Left colon (tissue), 2 donors: Measurements from ENCODE around the gene MAVS. TPM values are rescaled to one million over a fixed set of nuclear protein-coding genes. Genes with fewer than 3 reads are reported as not detected.
A peak's percentile ranks its signal among the peaks of the same experiment; 100 is the strongest.
"Not testable (repeated sequence)": the region's sequence is repeated elsewhere in the genome, so short reads cannot be mapped to it uniquely, and the experiment has no call there.

Experiments used
- ATAC-seq: fragments of 200-7000 bp; cut with Tn5 transposase; one replicate; pipeline ENCODE4 v1.9.1; 2020; ENCODE audit warnings: mild to moderate bottlenecking, moderate library complexity
- DNase-seq, 2 donors: peaks; one replicate each; pipeline ENCODE4 v3.0.0-alpha.2; 2020
- intact Hi-C, 2 donors: fragments of 100-400 bp; cut with DNase I in 1 of 2; cut with micrococcal nuclease in 1 of 2; formaldehyde crosslinking; loops; one replicate each; pipeline versions ENCODE4 v1.11.2 to v1.14.0; 2022; cut with DNase I, micrococcal nuclease
- total RNA-seq, 2 donors: library from RNA; stranded (reverse); fragmentation: NEBNext Ultra II Directional; extraction: Animal tissue kit (Norgen Biotek cat#: 25700); gene quantifications; one replicate each; pipeline ENCODE4 v1.2.1, GENCODE V29; 2021
- donor health status: DM: no; HTN: no; CAD: no.
- donor health status: DM: yes; HTN: yes; CAD: no.

Gene MAVS
- total RNA-seq, 2 donors from 2014 or later, result 72.1 to 74.0 TPM

DNA sequence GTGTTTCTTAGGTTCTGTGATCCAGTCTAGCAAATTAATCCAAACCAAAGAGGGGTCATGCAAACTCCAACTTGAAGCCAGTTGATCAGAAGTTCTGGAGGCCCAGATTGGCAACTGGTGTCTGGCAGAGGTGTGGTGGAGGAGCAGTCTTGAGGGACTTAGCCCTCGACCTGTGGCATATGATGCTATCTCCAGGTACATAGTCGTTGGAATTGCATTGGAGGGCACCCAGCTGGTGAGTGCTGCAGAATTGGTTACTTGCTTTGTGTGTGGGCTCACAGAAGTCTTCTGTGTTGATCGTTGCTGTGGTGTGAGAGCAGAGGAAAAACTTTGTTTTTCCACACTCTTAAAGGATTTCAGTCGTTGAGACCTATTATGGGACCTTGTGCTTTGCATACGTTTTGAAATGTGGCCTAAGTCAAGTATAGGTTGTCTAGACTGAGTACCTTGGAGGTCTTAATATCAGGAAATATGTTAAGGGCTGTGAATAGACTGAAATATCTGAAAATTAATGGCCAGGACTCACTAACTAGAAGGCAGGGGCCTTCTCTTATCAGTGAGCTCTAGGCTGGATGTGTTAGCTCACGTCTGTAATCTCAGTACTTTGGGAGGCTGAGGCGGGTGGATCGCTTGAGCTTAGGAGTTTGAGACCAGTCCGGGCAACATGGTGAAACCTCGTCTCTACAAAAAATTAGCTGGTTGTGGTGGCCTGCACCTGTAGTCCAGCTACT, 50.4 kb downstream of the MAVS start:
- ATAC-seq (no peak), DNase-seq (no peak)
- intact Hi-C loops, result loop anchor here in 1 of 2 donors (10.0 kb wide), 1 partner anchor 108 kb away; no protein-coding TSS in a partner anchor

GRCh38 chr20:3898181-3898580, 51.5 kb downstream of the MAVS start:
- DNase-seq, ATAC-seq: not testable (repeated sequence)
- intact Hi-C loops, result loop anchor here in 1 of 2 donors (10.0 kb wide), 1 partner anchor 107 kb away; no protein-coding TSS in a partner anchor

GRCh38 chr20:3898639-3899038, 52.0 kb downstream of the MAVS start:
- DNase-seq (no peak), ATAC-seq (no peak)
- intact Hi-C loops, result loop anchor here in 1 of 2 donors (10.0 kb wide), 1 partner anchor 106 kb away; no protein-coding TSS in a partner anchor

GRCh38 chr20:3900187-3900604, 53.6 kb downstream of the MAVS start:
- no peak for ATAC-seq
- intact Hi-C loops, result no loop called here
- DNase-seq, result no peak

GRCh38 chr20:3901028-3901705, 54.5 kb downstream of the MAVS start:
- ATAC-seq (no peak), DNase-seq (no peak)
- intact Hi-C loops, result no loop called here

DNA sequence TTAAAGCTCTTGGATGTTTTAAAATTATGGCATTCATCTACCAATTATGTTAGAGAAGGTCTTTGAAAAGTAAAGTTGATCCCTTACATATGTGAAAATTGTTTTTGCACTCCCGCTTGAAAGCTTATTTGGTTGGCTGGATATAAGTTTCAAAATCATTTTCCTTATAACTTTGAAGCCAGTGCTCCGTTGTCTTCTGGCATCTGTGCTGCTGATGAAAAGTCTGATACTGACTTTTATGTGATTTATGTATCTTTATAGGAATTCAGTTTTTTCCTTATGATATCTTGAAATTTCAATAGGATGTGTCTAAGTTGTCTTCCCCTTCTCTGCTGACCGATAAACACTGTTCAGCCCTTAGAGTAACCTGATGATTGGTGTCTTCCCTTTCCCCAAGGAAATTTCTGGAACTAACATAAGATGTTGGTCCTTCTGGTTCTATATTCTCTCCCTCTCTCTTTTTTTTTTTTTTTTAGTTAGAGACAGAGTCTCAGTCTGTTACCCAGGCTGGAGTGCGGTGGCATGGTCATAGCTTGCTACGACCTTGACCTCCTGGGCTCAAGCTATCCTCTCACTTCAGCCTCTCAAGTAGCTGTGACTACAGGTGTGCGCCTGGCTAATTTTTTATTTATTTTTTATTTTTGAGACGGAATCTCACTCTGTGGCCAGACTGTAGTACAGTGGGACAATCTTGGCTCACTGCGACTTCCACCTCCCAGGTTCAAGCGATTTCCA, 55.2 kb downstream of the MAVS start:
- ATAC-seq, result no peak
- intact Hi-C loops, result no loop called here
- no peak for DNase-seq

GRCh38 chr20:3902446-3902845, 55.8 kb downstream of the MAVS start:
- intact Hi-C loops, result no loop called here
- no peak for ATAC-seq
- DNase-seq, result no peak

DNA sequence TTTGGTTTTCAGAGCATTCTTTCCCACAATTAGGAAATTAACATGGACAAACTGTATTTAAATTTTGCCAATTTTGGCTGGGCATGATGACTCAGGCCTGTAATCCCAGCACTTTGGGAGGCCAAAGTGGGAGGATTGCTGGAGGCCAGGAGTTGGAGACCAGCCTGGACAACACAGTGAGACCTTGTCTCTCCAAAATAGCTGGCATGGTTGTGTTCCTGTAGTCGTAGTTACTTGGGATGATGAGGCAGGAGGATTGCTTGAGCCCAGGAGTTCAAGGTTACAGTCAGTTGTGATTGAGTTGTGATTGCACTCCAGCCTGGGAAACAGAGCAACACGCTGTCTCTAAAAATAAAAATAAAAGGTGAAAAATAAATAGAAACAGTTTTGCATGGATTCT, 57.6 kb downstream of the MAVS start:
- ATAC-seq (no peak), DNase-seq (no peak)
- intact Hi-C loops, result no loop called here

DNA sequence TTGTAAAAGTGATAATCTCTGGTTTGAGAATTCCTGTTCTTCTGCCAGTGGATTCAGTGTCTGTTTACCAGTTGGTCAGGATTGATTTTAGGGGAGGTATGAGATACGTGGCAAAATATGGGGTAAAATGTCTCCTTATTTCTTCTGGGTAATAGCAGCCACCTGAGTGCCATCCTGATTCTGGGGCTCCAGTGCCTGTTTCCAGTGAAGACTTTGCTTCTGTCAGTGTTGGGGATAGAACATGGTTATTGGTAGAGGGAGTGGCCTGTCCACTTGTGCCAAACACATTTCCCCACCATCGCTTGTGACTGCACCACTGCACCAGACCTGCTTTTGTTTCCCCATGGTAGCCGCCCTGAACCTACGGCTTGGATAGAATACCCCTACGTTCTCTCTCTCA, 58.2 kb downstream of the MAVS start:
- no peak for DNase-seq
- intact Hi-C loops, result no loop called here
- ATAC-seq, result no peak

- intact Hi-C loops, DNase-seq, ATAC-seq: not testable (repeated sequence)
Measured at GRCh38 chr20:3906744-3907721, 60.4 kb downstream of the MAVS start.

DNA sequence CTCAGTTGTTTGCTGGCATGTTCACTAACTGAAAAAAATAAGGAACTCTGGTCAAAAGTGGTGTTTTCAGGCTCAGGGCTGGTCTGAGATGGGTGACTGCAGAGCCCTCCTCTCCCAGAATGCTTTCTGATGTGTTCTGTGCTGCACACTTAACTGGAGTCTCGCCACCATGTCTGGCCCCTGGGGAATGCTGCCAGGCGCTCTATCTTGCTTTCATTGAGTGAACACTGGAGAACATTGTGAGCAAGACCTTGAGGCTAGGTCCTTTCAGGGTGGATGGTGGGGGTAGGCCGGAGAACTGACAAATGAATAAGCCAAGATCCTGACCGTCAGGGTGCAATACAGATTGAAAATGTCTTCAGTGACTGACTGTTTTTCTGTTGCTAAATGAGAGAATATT, 62.0 kb downstream of the MAVS start:
- DNase-seq (no peak), ATAC-seq (no peak)
- intact Hi-C loops, result no loop called here

GRCh38 chr20:3909952-3910366, 63.3 kb downstream of the MAVS start:
- ATAC-seq (no peak), DNase-seq (no peak)
- intact Hi-C loops, result no loop called here

GRCh38 chr20:3910853-3911252, 64.2 kb downstream of the MAVS start:
- peak; percentile 82 for ATAC-seq
- no peak for DNase-seq
- intact Hi-C loops, result no loop called here

DNA sequence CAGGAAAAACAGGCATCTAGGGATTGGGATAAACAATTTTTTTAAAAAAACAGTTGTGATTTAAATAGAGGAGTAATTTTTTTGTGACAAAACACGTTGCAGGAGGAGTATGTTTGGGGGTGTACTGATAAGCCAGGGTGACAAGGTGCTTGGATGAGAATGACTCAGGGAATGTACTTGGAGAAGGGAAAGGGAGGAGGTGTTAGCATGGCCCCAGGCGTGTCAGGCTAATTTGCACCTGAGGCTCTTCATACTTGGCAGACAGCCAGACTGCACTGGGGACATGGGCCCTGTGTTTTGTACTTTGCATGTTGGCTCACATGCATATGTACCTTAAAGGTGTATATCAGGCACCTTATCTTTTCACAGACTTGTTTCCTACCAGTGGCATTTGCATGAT, 65.3 kb downstream of the MAVS start:
- peak; percentile 63 to 71 for DNase-seq

DNA sequence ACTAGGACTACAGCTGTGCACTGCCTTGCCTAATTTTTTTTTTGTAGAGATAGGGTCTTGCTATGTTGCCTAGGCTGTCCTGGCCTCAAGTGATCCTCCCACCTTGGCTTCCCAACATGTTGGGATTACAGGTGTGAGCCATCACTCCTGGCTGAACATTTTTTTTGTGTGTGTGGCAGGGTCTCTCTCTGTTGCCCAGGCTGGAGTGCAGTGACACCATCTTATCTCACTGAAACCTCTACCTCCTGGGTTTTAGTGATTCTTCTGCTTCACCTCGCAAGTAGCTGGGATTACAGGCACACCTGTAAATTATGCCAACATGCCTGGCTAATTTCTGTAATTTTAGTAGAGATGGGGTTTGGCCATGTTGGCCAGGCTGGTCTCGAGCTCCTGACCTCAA, 67.8 kb downstream of the MAVS start:
- ATAC-seq (no peak), DNase-seq (no peak)
- intact Hi-C loops, result no loop called here

More for the DNA sequence above, 65.3 kb downstream of the MAVS start:
- peak; percentile 72 for ATAC-seq
- intact Hi-C loops, result no loop called here

GRCh38 chr20:3915691-3916090, 69.1 kb downstream of the MAVS start:
- ATAC-seq (no peak), DNase-seq (no peak)
- intact Hi-C loops, result no loop called here

- intact Hi-C loops, result no loop called here
- ATAC-seq (no peak), DNase-seq (no peak)
Measured at GRCh38 chr20:3916364-3916763, 69.7 kb downstream of the MAVS start.

DNA sequence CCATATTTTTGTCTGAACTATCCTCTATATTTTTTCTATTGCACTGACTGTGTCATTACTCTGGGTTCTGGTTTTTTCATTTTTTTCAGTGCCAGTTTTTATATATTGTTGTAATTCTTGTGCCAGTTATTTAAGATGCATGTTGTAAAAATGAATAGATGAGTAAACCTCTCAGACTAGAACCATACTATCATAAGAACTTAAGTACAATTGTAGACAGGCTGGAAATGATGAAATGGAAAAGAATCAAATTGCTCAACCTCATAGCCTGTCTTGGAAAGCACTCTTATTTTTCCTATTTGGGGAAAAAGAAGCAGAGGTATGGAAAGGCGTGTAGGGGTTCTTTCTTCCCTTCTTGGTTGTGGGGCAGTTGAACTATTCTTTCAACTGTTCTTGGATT, 72.7 kb downstream of the MAVS start:
- ATAC-seq (no peak), DNase-seq (no peak)
- intact Hi-C loops, result no loop called here
